Measurements from ENCODE around the gene CACHD1.
"Not testable (repeated sequence)": the region's sequence is repeated elsewhere in the genome, so short reads cannot be mapped to it uniquely, and the experiment has no call there.

The CACHD1 gene

GRCh38 chr1:64599242-64599641, 129.3 kb downstream of the CACHD1 start:
- no peak for DNase-seq

- no peak for DNase-seq
These were observed 131.3 kb downstream of the CACHD1 start for GRCh38 chr1:64601207-64601606.

- DNase-seq = no peak
These were observed 138.2 kb downstream of the CACHD1 start for GRCh38 chr1:64608005-64608650.

- no peak for DNase-seq
These were observed 138.7 kb downstream of the CACHD1 start for GRCh38 chr1:64608651-64609048.

GRCh38 chr1:64610950-64611349, 141.0 kb downstream of the CACHD1 start:
- not testable (repeated sequence) for DNase-seq

- no peak for DNase-seq
These were observed 146.1 kb downstream of the CACHD1 start for GRCh38 chr1:64616039-64616438.

- DNase-seq = no peak
These were observed 153.8 kb downstream of the CACHD1 start for GRCh38 chr1:64623750-64624191.

- DNase-seq = no peak
These were observed 154.3 kb downstream of the CACHD1 start for GRCh38 chr1:64624218-64624713.

GRCh38 chr1:64624808-64625207, 154.9 kb downstream of the CACHD1 start:
- DNase-seq = no peak

GRCh38 chr1:64630611-64631010, 160.7 kb downstream of the CACHD1 start:
- DNase-seq = no peak

GRCh38 chr1:64631346-64632034, 161.6 kb downstream of the CACHD1 start:
- DNase-seq = no peak

GRCh38 chr1:64632936-64633335, 163.0 kb downstream of the CACHD1 start:
- no peak for DNase-seq

- DNase-seq = no peak
These were observed 175.8 kb downstream of the CACHD1 start for GRCh38 chr1:64645735-64646134.

GRCh38 chr1:64650411-64650810, 180.5 kb downstream of the CACHD1 start:
- DNase-seq = no peak

GRCh38 chr1:64651841-64652240, 181.9 kb downstream of the CACHD1 start:
- DNase-seq = no peak

GRCh38 chr1:64653466-64653865, 183.5 kb downstream of the CACHD1 start:
- no peak for DNase-seq

GRCh38 chr1:64654519-64655341, 184.8 kb downstream of the CACHD1 start:
- no peak for DNase-seq

- DNase-seq = no peak
These were observed 185.9 kb downstream of the CACHD1 start for GRCh38 chr1:64655861-64656260.

GRCh38 chr1:64659478-64660138, 189.7 kb downstream of the CACHD1 start:
- no peak for DNase-seq

GRCh38 chr1:64663668-64664067, 193.7 kb downstream of the CACHD1 start:
- peak; percentile 5 for DNase-seq

GRCh38 chr1:64664299-64664698, 194.4 kb downstream of the CACHD1 start:
- DNase-seq = no peak

GRCh38 chr1:64669098-64669675, 199.3 kb downstream of the CACHD1 start:
- no peak for DNase-seq
